ENCODE measurements around the gene CITED4.

CITED4 gene

DNA sequence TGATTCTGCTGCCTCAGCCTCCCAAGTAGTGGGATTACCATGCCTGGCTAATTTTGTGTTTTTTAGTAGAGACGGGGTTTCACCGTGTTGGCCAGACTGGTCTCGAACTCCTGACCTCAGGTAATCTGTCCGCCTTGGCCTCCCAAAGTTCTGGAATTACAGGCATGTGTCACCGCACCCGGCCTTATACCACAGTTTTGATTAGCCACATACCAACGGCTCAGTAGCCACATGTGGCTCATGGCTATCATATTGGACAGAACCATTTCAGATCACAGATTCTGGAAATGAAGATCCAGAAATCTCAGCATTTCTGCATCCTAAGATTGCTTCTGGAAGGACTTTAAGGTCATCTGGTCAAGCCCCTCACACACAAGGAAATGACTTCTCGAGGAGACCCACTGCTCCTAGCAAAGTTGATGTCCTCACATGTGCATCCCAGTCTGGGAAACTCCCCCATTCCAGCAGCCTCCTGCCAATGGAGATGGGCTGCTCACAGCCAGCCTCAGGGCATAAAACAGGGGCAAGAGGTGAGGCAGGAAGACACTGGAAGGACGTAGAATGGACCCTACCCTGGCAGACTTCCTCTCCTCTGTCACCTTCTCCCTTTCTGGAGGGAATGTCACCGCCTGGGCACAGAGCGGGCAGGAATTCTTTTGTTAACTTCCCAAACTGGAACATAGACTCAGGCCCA is 17.5 kb upstream of the CITED4 start:
- H3K4me2 ChIP-seq (ENCODE audit: low read length) = no peak overlapping the region
- H3K4me1 ChIP-seq = no peaks in the 10 kb centered on the region
- H3K9me3 ChIP-seq (ENCODE audit: control insufficient read depth, low read length) = no peaks in the 10 kb centered on the region
- no peak overlapping the region for H3K9ac ChIP-seq
- no peak overlapping the region for H3K4me3 ChIP-seq (ENCODE audit: low read depth, low read length)
- H3K27ac ChIP-seq = no peak overlapping the region
- TF ChIP-seq, protein P1, sequence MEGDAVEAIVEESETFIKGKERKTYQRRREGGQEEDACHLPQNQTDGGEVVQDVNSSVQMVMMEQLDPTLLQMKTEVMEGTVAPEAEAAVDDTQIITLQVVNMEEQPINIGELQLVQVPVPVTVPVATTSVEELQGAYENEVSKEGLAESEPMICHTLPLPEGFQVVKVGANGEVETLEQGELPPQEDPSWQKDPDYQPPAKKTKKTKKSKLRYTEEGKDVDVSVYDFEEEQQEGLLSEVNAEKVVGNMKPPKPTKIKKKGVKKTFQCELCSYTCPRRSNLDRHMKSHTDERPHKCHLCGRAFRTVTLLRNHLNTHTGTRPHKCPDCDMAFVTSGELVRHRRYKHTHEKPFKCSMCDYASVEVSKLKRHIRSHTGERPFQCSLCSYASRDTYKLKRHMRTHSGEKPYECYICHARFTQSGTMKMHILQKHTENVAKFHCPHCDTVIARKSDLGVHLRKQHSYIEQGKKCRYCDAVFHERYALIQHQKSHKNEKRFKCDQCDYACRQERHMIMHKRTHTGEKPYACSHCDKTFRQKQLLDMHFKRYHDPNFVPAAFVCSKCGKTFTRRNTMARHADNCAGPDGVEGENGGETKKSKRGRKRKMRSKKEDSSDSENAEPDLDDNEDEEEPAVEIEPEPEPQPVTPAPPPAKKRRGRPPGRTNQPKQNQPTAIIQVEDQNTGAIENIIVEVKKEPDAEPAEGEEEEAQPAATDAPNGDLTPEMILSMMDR (IDR thresholded peaks at IDR 0.05) = no peak
- H3K27me3 ChIP-seq (ENCODE audit: control insufficient read depth, insufficient read depth, low read length) = no peaks in the 10 kb centered on the region
- no peaks in the 10 kb centered on the region for H3K79me2 ChIP-seq
- no peak overlapping the region for H2AFZ ChIP-seq
- no peaks in the 10 kb centered on the region for H3K36me3 ChIP-seq (ENCODE audit: control insufficient read depth, insufficient read depth, low read length)

DNA sequence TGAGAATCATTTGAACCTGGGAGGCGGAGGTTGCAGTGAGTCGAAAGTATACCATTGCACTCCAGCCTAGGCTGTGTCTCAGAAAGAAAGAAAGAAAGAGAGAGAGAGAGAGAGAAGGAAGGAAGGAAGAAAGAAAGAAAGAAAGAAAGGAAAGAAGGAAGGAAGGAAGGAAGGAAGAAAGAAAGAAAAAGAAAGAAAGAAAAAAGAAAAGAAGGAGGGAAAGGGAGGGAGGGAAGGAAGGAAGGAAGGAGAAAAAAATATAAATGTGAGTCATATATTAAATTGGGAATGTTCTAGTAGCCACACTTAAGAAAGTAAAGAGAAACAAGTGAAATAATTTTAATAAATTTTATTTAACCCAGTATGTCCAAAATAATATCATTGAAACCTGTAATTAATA is 16.7 kb upstream of the CITED4 start:
- TF ChIP-seq, protein P1 (IDR thresholded peaks at IDR 0.05) = no peak

DNA sequence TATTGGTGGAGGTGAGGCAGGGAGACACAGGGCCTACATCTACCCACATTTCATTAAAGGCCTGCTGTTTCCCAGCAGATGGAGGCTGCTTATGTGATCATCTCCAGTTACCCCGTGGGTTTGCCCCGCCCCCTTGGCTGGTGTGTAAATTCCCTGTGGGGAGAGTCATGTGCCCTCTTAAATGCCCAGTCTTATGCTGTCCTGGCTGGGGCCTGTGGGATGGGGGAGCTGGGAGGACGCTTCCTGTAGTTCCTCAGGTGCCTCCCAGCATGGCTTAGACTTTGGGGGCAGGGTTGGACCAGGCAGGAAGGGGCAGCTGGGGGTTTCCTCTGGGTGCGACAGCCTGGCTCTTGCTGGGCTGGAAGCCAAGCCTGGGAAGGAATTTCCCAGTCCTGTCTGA is 15.5 kb upstream of the CITED4 start:
- no peaks in the 10 kb centered on the region for H3K4me1 ChIP-seq
- no peak overlapping the region for H3K4me2 ChIP-seq (ENCODE audit: low read length)
- no peak overlapping the region for H3K4me3 ChIP-seq (ENCODE audit: low read depth, low read length)
- peak overlapping the region; percentile 62 for H2AFZ ChIP-seq
- TF ChIP-seq, protein P1 (IDR thresholded peaks at IDR 0.05) = no peak
- H3K27ac ChIP-seq = peak overlapping the region; percentile 56
- no peaks in the 10 kb centered on the region for H3K27me3 ChIP-seq (ENCODE audit: control insufficient read depth, insufficient read depth, low read length)
- H3K79me2 ChIP-seq = no peaks in the 10 kb centered on the region
- H3K9ac ChIP-seq = no peak overlapping the region
- H3K9me3 ChIP-seq (ENCODE audit: control insufficient read depth, low read length) = no peaks in the 10 kb centered on the region
- no peaks in the 10 kb centered on the region for H3K36me3 ChIP-seq (ENCODE audit: control insufficient read depth, insufficient read depth, low read length)

More for the DNA sequence above, 16.7 kb upstream of the CITED4 start:
- Histone ChIP-seq H2AFZ (no peak overlapping the region), H3K27ac (no peak overlapping the region), H3K4me3 (ENCODE audit: low read depth, low read length) (no peak overlapping the region), H3K27me3 (ENCODE audit: control insufficient read depth, insufficient read depth, low read length) (no peaks in the 10 kb centered on the region), H3K4me1 (no peaks in the 10 kb centered on the region), H3K9ac (no peak overlapping the region), H3K36me3 (ENCODE audit: control insufficient read depth, insufficient read depth, low read length) (no peaks in the 10 kb centered on the region), H3K79me2 (no peaks in the 10 kb centered on the region), H3K9me3 (ENCODE audit: control insufficient read depth, low read length) (no peaks in the 10 kb centered on the region), H3K4me2 (ENCODE audit: low read length) (no peak overlapping the region)

DNA sequence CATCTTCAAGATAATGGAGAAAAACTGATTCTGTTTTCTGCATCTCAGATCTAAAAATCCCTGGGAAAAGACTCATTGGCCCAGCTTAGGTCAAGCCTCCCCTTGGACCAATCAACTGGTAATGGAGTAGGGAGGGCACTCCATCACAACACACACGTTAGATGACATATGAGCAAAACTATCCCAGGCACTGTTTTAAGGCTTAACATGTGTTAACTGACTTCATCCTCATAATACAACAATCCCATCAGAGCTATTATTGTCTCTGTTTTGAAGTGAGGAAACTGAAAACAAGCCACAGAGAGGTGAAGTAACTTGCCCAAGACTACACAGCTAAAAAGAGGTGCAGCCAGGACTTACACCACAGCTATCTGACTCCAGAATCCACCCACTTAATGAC is 14.7 kb upstream of the CITED4 start:
- no peaks in the 10 kb centered on the region for H3K27me3 ChIP-seq (ENCODE audit: control insufficient read depth, insufficient read depth, low read length)
- H3K79me2 ChIP-seq = no peaks in the 10 kb centered on the region
- no peak overlapping the region for H3K4me3 ChIP-seq (ENCODE audit: low read depth, low read length)
- TF ChIP-seq, protein P1 (IDR thresholded peaks at IDR 0.05) = no peak
- H3K36me3 ChIP-seq (ENCODE audit: control insufficient read depth, insufficient read depth, low read length) = no peaks in the 10 kb centered on the region
- no peak overlapping the region for H3K4me2 ChIP-seq (ENCODE audit: low read length)
- H3K9ac ChIP-seq = no peak overlapping the region
- no peaks in the 10 kb centered on the region for H3K4me1 ChIP-seq
- no peaks in the 10 kb centered on the region for H3K9me3 ChIP-seq (ENCODE audit: control insufficient read depth, low read length)
- H2AFZ ChIP-seq = no peak overlapping the region
- H3K27ac ChIP-seq = peak overlapping the region; percentile 56

DNA sequence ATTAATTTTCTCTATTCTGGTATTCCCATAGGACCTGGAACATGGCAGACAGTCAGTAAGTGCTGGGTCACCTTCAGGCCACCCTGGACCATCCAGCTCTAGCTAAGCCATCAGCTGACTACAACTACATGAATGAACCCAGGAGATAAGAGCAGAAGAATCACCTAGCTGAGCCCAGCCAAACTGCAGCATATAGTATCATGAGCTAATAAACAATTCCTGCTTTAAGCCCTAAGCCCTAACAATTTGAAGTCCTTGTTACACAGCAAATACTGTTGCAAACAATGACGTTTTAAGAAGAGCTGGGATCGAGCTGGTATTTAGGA is 14.2 kb upstream of the CITED4 start:
- no peak overlapping the region for H3K27ac ChIP-seq
- H3K9ac ChIP-seq = no peak overlapping the region
- H3K36me3 ChIP-seq (ENCODE audit: control insufficient read depth, insufficient read depth, low read length) = no peaks in the 10 kb centered on the region
- no peaks in the 10 kb centered on the region for H3K27me3 ChIP-seq (ENCODE audit: control insufficient read depth, insufficient read depth, low read length)
- no peaks in the 10 kb centered on the region for H3K79me2 ChIP-seq
- H3K9me3 ChIP-seq (ENCODE audit: control insufficient read depth, low read length) = no peaks in the 10 kb centered on the region
- H3K4me2 ChIP-seq (ENCODE audit: low read length) = no peak overlapping the region
- H2AFZ ChIP-seq = no peak overlapping the region
- H3K4me1 ChIP-seq = no peaks in the 10 kb centered on the region
- TF ChIP-seq, protein P1 (IDR thresholded peaks at IDR 0.05) = no peak
- no peak overlapping the region for H3K4me3 ChIP-seq (ENCODE audit: low read depth, low read length)
